ENCODE measurements around the gene SELENBP1. TPM values are rescaled to one million over a fixed set of nuclear protein-coding genes. Genes with fewer than 3 reads are reported as not detected.

Gene SELENBP1
- total and polyA plus RNA-seq, 9 of the 15 experiments (the other 6 are each of a cell fraction or from before 2014, with no cell fraction given): 25.8 to 81.2 (median 47.1) TPM

- Histone ChIP-seq H3K4me2 (ENCODE audit: insufficient read depth, low read length) (no peak overlapping the region), H3K79me2 (ENCODE audit: control insufficient read depth, insufficient read depth, low read length) (no peaks in the 10 kb centered on the region; the same call in 2 of the 3 replicates), H2AFZ (ENCODE audit: low read depth, low read length) (no peak overlapping the region), H3K4me3 (no peak overlapping the region), H3K27ac (ENCODE audit: extremely low read depth, low read depth, low read length) (no peak overlapping the region), H3K9ac (ENCODE audit: insufficient read depth in 1 of 2, low read depth in 2 of 2, low read length in 2 of 2) (no peak overlapping the region), H3K36me3 (ENCODE audit: control insufficient read depth, insufficient read depth, low read length) (peaks cover 89% of the 10 kb centered on the region), H4K20me1 (replicated peaks; ENCODE audit: control insufficient read depth, insufficient read depth, low read length) (no peaks in the 10 kb centered on the region), H3K9me3 (replicated peaks; ENCODE audit: control insufficient read depth, insufficient read depth, low read depth, low read length) (no peaks in the 10 kb centered on the region), H3K27me3 (ENCODE audit: control insufficient read depth in 2 of 2, insufficient read depth in 2 of 2, low read length in 2 of 2) (no peaks in the 10 kb centered on the region), H3K4me1 (replicated peaks in 1 of 2; ENCODE audit: control insufficient read depth in 2 of 2, insufficient read depth in 2 of 2, low read length in 2 of 2) (no peaks in the 10 kb centered on the region), H3K9me1 (ENCODE audit: control insufficient read depth, insufficient read depth, low read length) (no peaks in the 10 kb centered on the region)
- FAIRE-seq (no peak), DNase-seq (ENCODE audit: extremely low read depth in 1 of 4, low spot score in 3 of 4) (no peak), ATAC-seq (no peak)
- in situ Hi-C loops (cut with MboI) (loop anchor here (5.0 kb wide), 1 partner anchor 110 kb away; no protein-coding TSS in a partner anchor), intact Hi-C loops (cut with micrococcal nuclease) (no loop called here)
- ChIA-PET CTCF (ENCODE audit: low intra/inter-chr PET ratio) (interaction anchor here (0.5 kb wide), 1 partner anchor 43 kb away, joined by 5 read pairs; no protein-coding TSS in a partner anchor), POLR2A (interaction anchor here (1.0 to 1.7 kb wide), 3 partner anchors 8 to 15 kb away, joined by 4 to 7 read pairs (median 6); partner anchors contain the start of gene PSMB4)
- TF ChIP-seq ZNF609 (CRISPR knock-in tag; IDR thresholded peaks at IDR 0.05; ENCODE audit: borderline replicate concordance) (no peak), POLR2AphosphoS5 (IDR thresholded peaks at IDR 0.05; ENCODE audit: control insufficient read depth, insufficient read depth, low read depth, low read length) (no peak), KLF10 (CRISPR knock-in tag; IDR thresholded peaks at IDR 0.05) (no peak)
- 88% methylated on average over 3 of the region's 3 CpGs for WGBS (ENCODE audit: insufficient coverage, low coverage, missing lambda C conversion rate)
- no TSS peak for BruUV-seq (replicated peaks)
These were observed 34.8 kb upstream of the SELENBP1 start for GRCh38 chr1:151407304-151407703.
